ENCODE results near the gene LMAN1L.

DNA sequence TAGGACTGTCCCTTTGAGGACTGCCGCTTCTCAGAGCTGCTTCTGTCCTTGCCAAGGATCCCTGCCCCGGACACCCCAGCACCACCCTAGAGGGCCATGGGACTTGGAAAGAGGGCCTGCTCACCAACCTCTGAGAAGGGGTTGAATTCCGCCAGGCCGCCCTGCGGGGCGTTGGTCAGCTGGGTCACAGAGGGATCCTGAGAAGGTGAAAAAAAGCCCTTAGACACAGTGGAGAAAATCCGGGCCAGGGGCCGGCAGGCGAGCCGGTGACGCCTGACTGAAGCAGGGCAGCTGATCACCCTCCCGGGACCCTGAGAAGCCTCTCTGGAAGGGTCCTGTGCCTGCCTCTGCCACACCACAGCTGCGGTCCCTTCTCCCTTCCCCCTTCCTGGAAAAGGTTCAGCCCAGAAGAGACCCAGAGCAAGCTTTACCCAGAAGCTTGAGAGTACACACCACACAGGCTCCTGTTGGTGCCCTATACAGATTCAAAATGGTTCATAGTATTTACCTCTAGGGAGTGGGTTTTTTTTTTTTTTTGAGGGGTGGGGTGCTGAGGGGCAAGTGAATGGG, 41.9 kb downstream of the LMAN1L start:
- TF ChIP-seq, protein P1, sequence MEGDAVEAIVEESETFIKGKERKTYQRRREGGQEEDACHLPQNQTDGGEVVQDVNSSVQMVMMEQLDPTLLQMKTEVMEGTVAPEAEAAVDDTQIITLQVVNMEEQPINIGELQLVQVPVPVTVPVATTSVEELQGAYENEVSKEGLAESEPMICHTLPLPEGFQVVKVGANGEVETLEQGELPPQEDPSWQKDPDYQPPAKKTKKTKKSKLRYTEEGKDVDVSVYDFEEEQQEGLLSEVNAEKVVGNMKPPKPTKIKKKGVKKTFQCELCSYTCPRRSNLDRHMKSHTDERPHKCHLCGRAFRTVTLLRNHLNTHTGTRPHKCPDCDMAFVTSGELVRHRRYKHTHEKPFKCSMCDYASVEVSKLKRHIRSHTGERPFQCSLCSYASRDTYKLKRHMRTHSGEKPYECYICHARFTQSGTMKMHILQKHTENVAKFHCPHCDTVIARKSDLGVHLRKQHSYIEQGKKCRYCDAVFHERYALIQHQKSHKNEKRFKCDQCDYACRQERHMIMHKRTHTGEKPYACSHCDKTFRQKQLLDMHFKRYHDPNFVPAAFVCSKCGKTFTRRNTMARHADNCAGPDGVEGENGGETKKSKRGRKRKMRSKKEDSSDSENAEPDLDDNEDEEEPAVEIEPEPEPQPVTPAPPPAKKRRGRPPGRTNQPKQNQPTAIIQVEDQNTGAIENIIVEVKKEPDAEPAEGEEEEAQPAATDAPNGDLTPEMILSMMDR (IDR thresholded peaks at IDR 0.05), result no peak
- no peak for TF ChIP-seq ZFX (IDR thresholded peaks at IDR 0.05; ENCODE audit: borderline replicate concordance)
